ENCODE data around the gene LIPF. TPM values are rescaled to one million over a fixed set of nuclear protein-coding genes. Genes with fewer than 3 reads are reported as not detected.

The LIPF gene
- total RNA-seq, 1 experiment from 2014 or later, result not detected

- TF ChIP-seq ARID4B (CRISPR knock-in tag; IDR thresholded peaks at IDR 0.05; ENCODE audit: borderline replicate concordance), result no peak
- TF ChIP-seq USF2 (CRISPR knock-in tag; IDR thresholded peaks at IDR 0.05), result no peak
- no peak for TF ChIP-seq NFE2L1 (CRISPR knock-in tag; IDR thresholded peaks at IDR 0.05)
- TF ChIP-seq ERG (CRISPR knock-in tag; IDR thresholded peaks at IDR 0.05), result no peak
- TF ChIP-seq, protein P1, sequence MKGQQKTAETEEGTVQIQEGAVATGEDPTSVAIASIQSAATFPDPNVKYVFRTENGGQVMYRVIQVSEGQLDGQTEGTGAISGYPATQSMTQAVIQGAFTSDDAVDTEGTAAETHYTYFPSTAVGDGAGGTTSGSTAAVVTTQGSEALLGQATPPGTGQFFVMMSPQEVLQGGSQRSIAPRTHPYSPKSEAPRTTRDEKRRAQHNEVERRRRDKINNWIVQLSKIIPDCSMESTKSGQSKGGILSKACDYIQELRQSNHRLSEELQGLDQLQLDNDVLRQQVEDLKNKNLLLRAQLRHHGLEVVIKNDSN (CRISPR knock-in tag; IDR thresholded peaks at IDR 0.05), result no peak
These were observed 57.1 kb downstream of the LIPF start (continued) for GRCh38 chr10:88721392-88721791.

GRCh38 chr10:88725798-88726197 lies 61.6 kb downstream of the LIPF start:
- Mint-ChIP-seq H3K9me3 (no peaks in the 10 kb centered on the region), H3K36me3 (no peaks in the 10 kb centered on the region), H3K27ac (no peak overlapping the region), H3K27me3 (ENCODE audit: low read depth) (peaks cover 54% of the 10 kb centered on the region), H3K4me1 (0 out of 2 replicates have a peak, but pooled peaks cover under 1% of the 10 kb centered on the region), H3K4me3 (no peak overlapping the region)
- ChIA-PET CTCF (no interaction called here), POLR2A (no interaction called here)
- no peak for DNase-seq (ENCODE audit: low spot score)
- ATAC-seq, result no peak
- TF ChIP-seq CREB1 (CRISPR knock-in tag; IDR thresholded peaks at IDR 0.05), result no peak
- no peak for TF ChIP-seq ZNF138 (CRISPR knock-in tag; conservative IDR thresholded peaks at IDR 0.05)
- TF ChIP-seq, protein P2, sequence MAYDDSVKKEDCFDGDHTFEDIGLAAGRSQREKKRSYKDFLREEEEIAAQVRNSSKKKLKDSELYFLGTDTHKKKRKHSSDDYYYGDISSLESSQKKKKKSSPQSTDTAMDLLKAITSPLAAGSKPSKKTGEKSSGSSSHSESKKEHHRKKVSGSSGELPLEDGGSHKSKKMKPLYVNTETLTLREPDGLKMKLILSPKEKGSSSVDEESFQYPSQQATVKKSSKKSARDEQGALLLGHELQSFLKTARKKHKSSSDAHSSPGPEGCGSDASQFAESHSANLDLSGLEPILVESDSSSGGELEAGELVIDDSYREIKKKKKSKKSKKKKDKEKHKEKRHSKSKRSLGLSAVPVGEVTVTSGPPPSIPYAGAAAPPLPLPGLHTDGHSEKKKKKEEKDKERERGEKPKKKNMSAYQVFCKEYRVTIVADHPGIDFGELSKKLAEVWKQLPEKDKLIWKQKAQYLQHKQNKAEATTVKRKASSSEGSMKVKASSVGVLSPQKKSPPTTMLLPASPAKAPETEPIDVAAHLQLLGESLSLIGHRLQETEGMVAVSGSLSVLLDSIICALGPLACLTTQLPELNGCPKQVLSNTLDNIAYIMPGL (CRISPR knock-in tag; IDR thresholded peaks at IDR 0.05), result no peak
- TF ChIP-seq SMAD3 (CRISPR knock-in tag; IDR thresholded peaks at IDR 0.05; ENCODE audit: borderline replicate concordance), result no peak
- TF ChIP-seq ZMAT4 (CRISPR knock-in tag; IDR thresholded peaks at IDR 0.05), result no peak
- TF ChIP-seq, protein P3, sequence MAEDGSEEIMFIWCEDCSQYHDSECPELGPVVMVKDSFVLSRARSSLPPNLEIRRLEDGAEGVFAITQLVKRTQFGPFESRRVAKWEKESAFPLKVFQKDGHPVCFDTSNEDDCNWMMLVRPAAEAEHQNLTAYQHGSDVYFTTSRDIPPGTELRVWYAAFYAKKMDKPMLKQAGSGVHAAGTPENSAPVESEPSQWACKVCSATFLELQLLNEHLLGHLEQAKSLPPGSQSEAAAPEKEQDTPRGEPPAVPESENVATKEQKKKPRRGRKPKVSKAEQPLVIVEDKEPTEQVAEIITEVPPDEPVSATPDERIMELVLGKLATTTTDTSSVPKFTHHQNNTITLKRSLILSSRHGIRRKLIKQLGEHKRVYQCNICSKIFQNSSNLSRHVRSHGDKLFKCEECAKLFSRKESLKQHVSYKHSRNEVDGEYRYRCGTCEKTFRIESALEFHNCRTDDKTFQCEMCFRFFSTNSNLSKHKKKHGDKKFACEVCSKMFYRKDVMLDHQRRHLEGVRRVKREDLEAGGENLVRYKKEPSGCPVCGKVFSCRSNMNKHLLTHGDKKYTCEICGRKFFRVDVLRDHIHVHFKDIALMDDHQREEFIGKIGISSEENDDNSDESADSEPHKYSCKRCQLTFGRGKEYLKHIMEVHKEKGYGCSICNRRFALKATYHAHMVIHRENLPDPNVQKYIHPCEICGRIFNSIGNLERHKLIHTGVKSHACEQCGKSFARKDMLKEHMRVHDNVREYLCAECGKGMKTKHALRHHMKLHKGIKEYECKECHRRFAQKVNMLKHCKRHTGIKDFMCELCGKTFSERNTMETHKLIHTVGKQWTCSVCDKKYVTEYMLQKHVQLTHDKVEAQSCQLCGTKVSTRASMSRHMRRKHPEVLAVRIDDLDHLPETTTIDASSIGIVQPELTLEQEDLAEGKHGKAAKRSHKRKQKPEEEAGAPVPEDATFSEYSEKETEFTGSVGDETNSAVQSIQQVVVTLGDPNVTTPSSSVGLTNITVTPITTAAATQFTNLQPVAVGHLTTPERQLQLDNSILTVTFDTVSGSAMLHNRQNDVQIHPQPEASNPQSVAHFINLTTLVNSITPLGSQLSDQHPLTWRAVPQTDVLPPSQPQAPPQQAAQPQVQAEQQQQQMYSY (CRISPR knock-in tag; IDR thresholded peaks at IDR 0.05), result no peak
- TF ChIP-seq ESRRA (CRISPR knock-in tag; IDR thresholded peaks at IDR 0.05; ENCODE audit: borderline replicate concordance), result no peak
- TF ChIP-seq ATF3 (CRISPR knock-in tag; conservative IDR thresholded peaks at IDR 0.05), result no peak
- TF ChIP-seq TCF7 (CRISPR knock-in tag; IDR thresholded peaks at IDR 0.05; ENCODE audit: low read depth), result no peak
- no peak for TF ChIP-seq NFYB (CRISPR knock-in tag; conservative IDR thresholded peaks at IDR 0.05; ENCODE audit: low read depth)
- TF ChIP-seq, protein P4, sequence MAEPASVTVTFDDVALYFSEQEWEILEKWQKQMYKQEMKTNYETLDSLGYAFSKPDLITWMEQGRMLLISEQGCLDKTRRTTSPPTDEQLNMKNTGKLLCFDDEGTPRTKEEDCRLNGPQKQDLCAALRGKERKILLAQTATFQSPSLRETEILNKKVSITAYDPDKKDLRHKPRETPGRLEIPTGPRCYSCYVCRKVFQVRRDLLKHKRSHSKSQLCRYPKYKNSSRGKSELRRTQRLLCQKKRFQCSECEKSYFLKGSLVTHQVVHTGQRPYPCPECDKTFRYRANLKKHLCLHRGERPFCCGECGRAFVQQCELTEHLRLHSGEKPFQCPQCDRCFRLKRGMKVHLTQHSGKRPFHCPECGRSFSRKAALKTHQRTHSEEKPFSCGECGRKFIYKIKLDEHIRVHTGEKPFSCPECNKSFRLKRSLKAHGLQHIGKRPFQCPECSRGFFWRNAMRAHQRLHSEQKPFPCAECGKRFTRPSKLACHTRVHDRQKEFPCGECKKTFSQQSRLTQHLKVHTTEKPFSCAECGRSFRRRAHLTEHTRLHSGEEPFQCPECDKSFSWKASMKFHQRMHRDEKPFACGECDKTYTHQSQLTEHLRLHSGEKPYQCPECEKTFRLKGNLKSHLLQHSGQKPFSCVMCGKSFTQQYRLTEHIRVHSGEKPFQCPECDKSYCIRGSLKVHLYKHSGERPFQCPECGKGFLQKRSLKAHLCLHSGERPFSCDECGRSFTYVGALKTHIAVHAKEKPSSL (CRISPR knock-in tag; conservative IDR thresholded peaks at IDR 0.05), result no peak
- no peak for TF ChIP-seq AR (CRISPR knock-in tag; IDR thresholded peaks at IDR 0.05)

Measured in WTC11 (cell line).